ENCODE results near the gene BUD31.

Gene BUD31

GRCh38 chr7:99460651-99461050 lies 51.9 kb downstream of the BUD31 start:
- H3K27ac ChIP-seq (ENCODE audit: extremely low read depth, low read depth, low read length): no peak overlapping the region
- no peak overlapping the region for H3K4me3 ChIP-seq (ENCODE audit: low read depth, low read length)
- no peak for TF ChIP-seq ZNF341 (tag by site-specific recombination; IDR thresholded peaks at IDR 0.05; ENCODE audit: low read depth)
- TF ChIP-seq ZBTB49 (tag by site-specific recombination; IDR thresholded peaks at IDR 0.05; ENCODE audit: low read depth): no peak
- TF ChIP-seq FEZF1 (tag by site-specific recombination; IDR thresholded peaks at IDR 0.05): no peak
- no peak for TF ChIP-seq ZBTB1 (tag by site-specific recombination; IDR thresholded peaks at IDR 0.05)
- no peak for TF ChIP-seq INSM2 (tag by site-specific recombination; IDR thresholded peaks at IDR 0.05)
- TF ChIP-seq YY1 (tag by site-specific recombination; IDR thresholded peaks at IDR 0.05): no peak
- TF ChIP-seq ZNF837 (tag by site-specific recombination; IDR thresholded peaks at IDR 0.05): no peak
- TF ChIP-seq ZNF133 (tag by site-specific recombination; IDR thresholded peaks at IDR 0.05): no peak
- TF ChIP-seq ZNF548 (tag by site-specific recombination; IDR thresholded peaks at IDR 0.05): no peak
- H3K4me1 ChIP-seq (ENCODE audit: control insufficient read depth, insufficient read depth, low read length): no peaks in the 10 kb centered on the region
- ChIA-PET POLR2A (interaction anchor here (1.3 kb wide), 1 partner anchor 44 kb away, joined by 6 read pairs; the partner anchor contains the start of gene ZKSCAN5), CTCF (interaction anchor here (1.0 kb wide), 1 partner anchor 10 kb away, joined by 3 read pairs; no protein-coding TSS in a partner anchor)
- H3K36me3 ChIP-seq (ENCODE audit: control insufficient read depth in 2 of 2, insufficient read depth in 1 of 2, low read length in 2 of 2): peaks cover 23 to 69% of the 10 kb centered on the region in 2 experiments
- no peaks in the 10 kb centered on the region for H3K9me3 ChIP-seq (ENCODE audit: control insufficient read depth, insufficient read depth, low read depth, low read length)

GRCh38 chr7:99461221-99461620 lies 52.5 kb downstream of the BUD31 start:
- Histone ChIP-seq H3K9me3 (ENCODE audit: control insufficient read depth, insufficient read depth, low read depth, low read length) (no peaks in the 10 kb centered on the region), H3K36me3 (ENCODE audit: control insufficient read depth in 2 of 2, insufficient read depth in 1 of 2, low read length in 2 of 2) (peaks cover 23 to 63% of the 10 kb centered on the region in 2 experiments), H3K4me3 (ENCODE audit: low read depth, low read length) (no peak overlapping the region), H3K27ac (ENCODE audit: extremely low read depth, low read depth, low read length) (no peak overlapping the region), H3K4me1 (ENCODE audit: control insufficient read depth, insufficient read depth, low read length) (no peaks in the 10 kb centered on the region)
- CTCF ChIA-PET: no interaction called here
- POLR2A ChIA-PET: interaction anchor here (1.3 kb wide), 1 partner anchor 43 kb away, joined by 6 read pairs; the partner anchor contains the start of gene ZKSCAN5
- TF ChIP-seq PRDM4 (tag by site-specific recombination; IDR thresholded peaks at IDR 0.05) (no peak), ZNF423 (tag by site-specific recombination; IDR thresholded peaks at IDR 0.05) (no peak), ZSCAN30 (tag by site-specific recombination; IDR thresholded peaks at IDR 0.05) (no peak), ZNF292 (tag by site-specific recombination; IDR thresholded peaks at IDR 0.05; ENCODE audit: borderline replicate concordance, low read depth) (no peak), ZNF518A (tag by site-specific recombination; conservative IDR thresholded peaks at IDR 0.05; ENCODE audit: low read depth) (no peak), ZNF16 (tag by site-specific recombination; IDR thresholded peaks at IDR 0.05; ENCODE audit: low read depth) (no peak), TCF7L2 (IDR thresholded peaks at IDR 0.05; ENCODE audit: borderline replicate concordance, low read depth, low read length) (no peak), ZNF610 (tag by site-specific recombination; IDR thresholded peaks at IDR 0.05; ENCODE audit: borderline replicate concordance) (no peak), ZNF558 (tag by site-specific recombination; IDR thresholded peaks at IDR 0.05) (no peak), PRDM6 (tag by site-specific recombination; IDR thresholded peaks at IDR 0.05) (no peak), KLF10 (tag by site-specific recombination; IDR thresholded peaks at IDR 0.05) (no peak), ZNF37A (tag by site-specific recombination; IDR thresholded peaks at IDR 0.05) (no peak), MZF1 (tag by site-specific recombination; IDR thresholded peaks at IDR 0.05; ENCODE audit: borderline replicate concordance) (no peak), ZNF2 (tag by site-specific recombination; IDR thresholded peaks at IDR 0.05) (no peak)

Data from HEK293 (cell line).